Lower leg skin (tissue), 3 donors: ENCODE results near the gene BRICD5.

Source experiments
- POLR2A ChIP-seq, 2 donors: fragments of 450-650 bp; IDR thresholded peaks; one replicate each; pipeline ENCODE4 v1.6.1; 2016 to 2017; ENCODE audit warnings: antibody characterized with exemption in 2 of 2, mild to moderate bottlenecking in 1 of 2, moderate library complexity in 1 of 2
- TF ChIP-seq, protein P1 (sequence below), 3 donors: fragments of 450-650 bp; IDR thresholded peaks; one replicate each; pipeline ENCODE4 v1.5.1; 2016; ENCODE audit warnings: antibody characterized with exemption in 3 of 3, mild to moderate bottlenecking in 3 of 3, moderate library complexity in 2 of 3

- TF ChIP-seq POLR2A (IDR thresholded peaks at IDR 0.05), result no peak
- TF ChIP-seq, protein P1, sequence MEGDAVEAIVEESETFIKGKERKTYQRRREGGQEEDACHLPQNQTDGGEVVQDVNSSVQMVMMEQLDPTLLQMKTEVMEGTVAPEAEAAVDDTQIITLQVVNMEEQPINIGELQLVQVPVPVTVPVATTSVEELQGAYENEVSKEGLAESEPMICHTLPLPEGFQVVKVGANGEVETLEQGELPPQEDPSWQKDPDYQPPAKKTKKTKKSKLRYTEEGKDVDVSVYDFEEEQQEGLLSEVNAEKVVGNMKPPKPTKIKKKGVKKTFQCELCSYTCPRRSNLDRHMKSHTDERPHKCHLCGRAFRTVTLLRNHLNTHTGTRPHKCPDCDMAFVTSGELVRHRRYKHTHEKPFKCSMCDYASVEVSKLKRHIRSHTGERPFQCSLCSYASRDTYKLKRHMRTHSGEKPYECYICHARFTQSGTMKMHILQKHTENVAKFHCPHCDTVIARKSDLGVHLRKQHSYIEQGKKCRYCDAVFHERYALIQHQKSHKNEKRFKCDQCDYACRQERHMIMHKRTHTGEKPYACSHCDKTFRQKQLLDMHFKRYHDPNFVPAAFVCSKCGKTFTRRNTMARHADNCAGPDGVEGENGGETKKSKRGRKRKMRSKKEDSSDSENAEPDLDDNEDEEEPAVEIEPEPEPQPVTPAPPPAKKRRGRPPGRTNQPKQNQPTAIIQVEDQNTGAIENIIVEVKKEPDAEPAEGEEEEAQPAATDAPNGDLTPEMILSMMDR (IDR thresholded peaks at IDR 0.05), result no peak
Observed at GRCh38 chr16:2231016-2231931, 20.6 kb upstream of the BRICD5 start.
